Left lung (tissue), 10 donors: ENCODE measurements around the gene HGD. TPM values are rescaled to one million over a fixed set of nuclear protein-coding genes. Genes with fewer than 3 reads are reported as not detected.

Experiments used
- ATAC-seq: fragments of 200-7000 bp; cut with Tn5 transposase; one replicate; pipeline ENCODE4 v1.9.1; 2020; ENCODE audit warnings: moderate library complexity
- DNase-seq, 4 donors: peaks; one replicate each; pipeline ENCODE4 v3.0.0-alpha.2; 2013 to 2020
- H3K27ac ChIP-seq, 2 donors: fragments of 200-600 bp; sonication (generic) in 1 of 2; one replicate each; pipeline versions ENCODE4 v1.5.0 to v1.8.0; 2020 to 2021
- H3K27me3 ChIP-seq, 2 donors: fragments of 200-600 bp; sonication (generic) in 1 of 2; one replicate each; pipeline versions ENCODE4 v1.5.0 to v1.8.0; 2020 to 2021
- H3K36me3 ChIP-seq, 2 donors: fragments of 200-600 bp; sonication (generic) in 1 of 2; one replicate each; pipeline versions ENCODE4 v1.5.0 to v1.8.0; 2020 to 2021
- H3K4me1 ChIP-seq, 2 donors: fragments of 200-600 bp; one replicate each; pipeline ENCODE4 v1.8.0; 2021
- H3K4me3 ChIP-seq, 2 donors: fragments of 200-600 bp; sonication (generic) in 1 of 2; one replicate each; pipeline versions ENCODE4 v1.5.0 to v1.8.0; 2020 to 2021; ENCODE audit warnings: mild to moderate bottlenecking in 1 of 2
- H3K9me3 ChIP-seq, 2 donors: fragments of 200-600 bp; sonication (generic) in 1 of 2; one replicate each; pipeline versions ENCODE4 v1.5.0 to v1.8.0; 2020 to 2021
- intact Hi-C, 2 donors: fragments of 100-400 bp; cut with DNase I; formaldehyde crosslinking; loops; one replicate each; pipeline versions ENCODE4 v1.11.2 to v1.14.2; 2022
- polyA plus RNA-seq, 6 donors: library from polyadenylated mRNA; unstranded; fragments of 120-200 nt; gene quantifications; one replicate each; pipeline ENCODE4 v1.2.1, GENCODE V29; 2013; ENCODE audit not compliant: insufficient read length in 6 of 6
- total RNA-seq, 2 donors: library from RNA; stranded (reverse); fragmentation: NEBNext Ultra II Directional; extraction: Animal tissue kit (Norgen Biotek cat#: 25700); gene quantifications; one replicate each; pipeline ENCODE4 v1.2.1, GENCODE V29; 2021
- TF ChIP-seq, protein P1 (sequence below), 2 donors: fragments of 200-600 bp; sonication (generic) in 1 of 2; IDR thresholded peaks; one replicate each; pipeline versions ENCODE4 v1.5.0 to v1.8.0; 2021; ENCODE audit warnings: antibody characterized with exemption in 2 of 2
- donor health status: DM: no; HTN: yes; CAD: no.
- donor health status: DM: no; HTN: no; CAD: no.

The HGD gene
- total and polyA plus RNA-seq, 8 donors, result 0.38 to 2.4 (median 1.0) TPM

GRCh38 chr3:120683671-120684301 is 1.7 kb upstream of the HGD start:
- H3K4me1 ChIP-seq, result peaks cover 4 to 5% of the 10 kb centered on the region in 2 donors
- intact Hi-C loops, result no loop called here

DNA sequence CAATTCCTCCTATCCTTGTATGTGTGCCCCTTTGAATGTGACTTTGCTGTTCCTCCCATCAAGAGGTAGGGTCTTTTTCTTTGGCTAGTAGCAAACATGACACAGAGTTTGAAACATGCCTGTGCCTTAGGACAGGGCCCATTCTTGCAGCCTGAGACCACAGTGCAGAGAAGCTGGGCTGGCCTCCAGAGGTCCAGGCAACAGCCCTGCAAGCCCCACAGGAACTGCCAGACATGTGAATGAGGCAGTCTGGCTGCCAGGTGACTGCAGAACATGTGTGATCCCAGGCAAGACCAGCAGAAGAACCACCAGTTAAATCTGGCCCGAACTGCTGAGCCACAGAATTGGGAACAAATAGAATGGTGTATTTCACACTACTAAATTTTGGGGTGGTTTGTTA is 1.2 kb upstream of the HGD start:
- intact Hi-C loops, result no loop called here
- Histone ChIP-seq H3K4me1 (peaks cover 10 to 11% of the 10 kb centered on the region in 2 donors), H3K36me3 (no peaks in the 10 kb centered on the region), H3K4me3 (no peak overlapping the region), H3K9me3 (no peaks in the 10 kb centered on the region), H3K27me3 (no peaks in the 10 kb centered on the region), H3K27ac (no peak overlapping the region)
- ATAC-seq, result no peak
- no peak for DNase-seq
- TF ChIP-seq, protein P1, sequence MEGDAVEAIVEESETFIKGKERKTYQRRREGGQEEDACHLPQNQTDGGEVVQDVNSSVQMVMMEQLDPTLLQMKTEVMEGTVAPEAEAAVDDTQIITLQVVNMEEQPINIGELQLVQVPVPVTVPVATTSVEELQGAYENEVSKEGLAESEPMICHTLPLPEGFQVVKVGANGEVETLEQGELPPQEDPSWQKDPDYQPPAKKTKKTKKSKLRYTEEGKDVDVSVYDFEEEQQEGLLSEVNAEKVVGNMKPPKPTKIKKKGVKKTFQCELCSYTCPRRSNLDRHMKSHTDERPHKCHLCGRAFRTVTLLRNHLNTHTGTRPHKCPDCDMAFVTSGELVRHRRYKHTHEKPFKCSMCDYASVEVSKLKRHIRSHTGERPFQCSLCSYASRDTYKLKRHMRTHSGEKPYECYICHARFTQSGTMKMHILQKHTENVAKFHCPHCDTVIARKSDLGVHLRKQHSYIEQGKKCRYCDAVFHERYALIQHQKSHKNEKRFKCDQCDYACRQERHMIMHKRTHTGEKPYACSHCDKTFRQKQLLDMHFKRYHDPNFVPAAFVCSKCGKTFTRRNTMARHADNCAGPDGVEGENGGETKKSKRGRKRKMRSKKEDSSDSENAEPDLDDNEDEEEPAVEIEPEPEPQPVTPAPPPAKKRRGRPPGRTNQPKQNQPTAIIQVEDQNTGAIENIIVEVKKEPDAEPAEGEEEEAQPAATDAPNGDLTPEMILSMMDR (IDR thresholded peaks at IDR 0.05), result no peak

More at GRCh38 chr3:120683671-120684301, 1.7 kb upstream of the HGD start:
- DNase-seq, result no peak
- TF ChIP-seq, protein P1 (IDR thresholded peaks at IDR 0.05), result no peak
- Histone ChIP-seq H3K9me3 (no peaks in the 10 kb centered on the region), H3K36me3 (no peaks in the 10 kb centered on the region), H3K27me3 (no peaks in the 10 kb centered on the region), H3K4me3 (no peak overlapping the region), H3K27ac (no peak overlapping the region)
- no peak for ATAC-seq

GRCh38 chr3:120681506-120682038 is 467 bp downstream of the HGD start:
- H3K36me3 ChIP-seq, result no peaks in the 10 kb centered on the region
- H3K4me1 ChIP-seq, result peaks cover 13 to 16% of the 10 kb centered on the region in 2 donors
- no peak for ATAC-seq
- TF ChIP-seq, protein P1 (IDR thresholded peaks at IDR 0.05), result no peak
- DNase-seq, result no peak
- H3K27me3 ChIP-seq, result no peaks in the 10 kb centered on the region
- no peak overlapping the region for H3K4me3 ChIP-seq
- intact Hi-C loops, result no loop called here
- no peak overlapping the region for H3K27ac ChIP-seq
- no peaks in the 10 kb centered on the region for H3K9me3 ChIP-seq

- TF ChIP-seq, protein P1 (IDR thresholded peaks at IDR 0.05), result no peak
- no peak for DNase-seq
- H3K4me3 ChIP-seq, result no peak overlapping the region
- H3K9me3 ChIP-seq, result no peaks in the 10 kb centered on the region
- H3K27me3 ChIP-seq, result no peaks in the 10 kb centered on the region
- H3K27ac ChIP-seq, result no peak overlapping the region
- ATAC-seq, result no peak
- intact Hi-C loops, result no loop called here
- H3K36me3 ChIP-seq, result no peaks in the 10 kb centered on the region
- H3K4me1 ChIP-seq, result peaks cover 13 to 16% of the 10 kb centered on the region in 2 donors
Measured at GRCh38 chr3:120681018-120681417, 1.0 kb downstream of the HGD start.

GRCh38 chr3:120680193-120680894 is 1.7 kb downstream of the HGD start:
- H3K27me3 ChIP-seq, result no peaks in the 10 kb centered on the region
- H3K4me1 ChIP-seq, result peaks cover 13 to 16% of the 10 kb centered on the region in 2 donors
- intact Hi-C loops, result no loop called here
- no peaks in the 10 kb centered on the region for H3K36me3 ChIP-seq
- no peak for ATAC-seq
- no peak overlapping the region for H3K27ac ChIP-seq
- no peak overlapping the region for H3K4me3 ChIP-seq
- H3K9me3 ChIP-seq, result no peaks in the 10 kb centered on the region
- DNase-seq, result no peak
- TF ChIP-seq, protein P1 (IDR thresholded peaks at IDR 0.05), result no peak
